Stimulated activated CD8-positive, alpha-beta memory T cell treated with anti-CD3 and anti-CD28 coated beads, Interleukin-12 subunit alpha, Interleukin-12 subunit beta, amount 100 ng/mL, for 4 hours (primary cell): Measurements from ENCODE around the gene TELO2.

Experiments
- DNase-seq: peaks from one replicate; pipeline ENCODE4 v3.0.0-alpha.2; 2020; ENCODE audit warnings: low read depth

The TELO2 gene

GRCh38 chr16:1554826-1555445 lies 61.8 kb downstream of the TELO2 start:
- DNase-seq, result no peak

- no peak for DNase-seq
Observed at GRCh38 chr16:1556254-1556653, 63.1 kb downstream of the TELO2 start.

- no peak for DNase-seq
Observed at GRCh38 chr16:1557074-1557473, 63.9 kb downstream of the TELO2 start.

GRCh38 chr16:1557576-1557975 lies 64.4 kb downstream of the TELO2 start:
- DNase-seq, result no peak

GRCh38 chr16:1559446-1559975 lies 66.4 kb downstream of the TELO2 start:
- DNase-seq, result no peak
